ENCODE measurements around the gene UBAP1. TPM values are rescaled to one million over a fixed set of nuclear protein-coding genes. Genes with fewer than 3 reads are reported as not detected.

UBAP1 gene
- total and polyA plus RNA-seq, 5 donors from 2014 or later = 52.9 to 70.7 (median 56.6) TPM

- ATAC-seq (ENCODE audit: low read depth in 2 of 2) (peak in 1 of 2 donors; percentile 27), DNase-seq (peak in 1 of 3 donors; percentile 45)
- H3K4me3 Mint-ChIP-seq = no peak overlapping the region
- no peak overlapping the region for H3K4me3 ChIP-seq (ENCODE audit: low read depth, low read length)
- no peaks in the 10 kb centered on the region for H3K4me1 ChIP-seq (ENCODE audit: control insufficient read depth, insufficient read depth, low read length, poor library complexity, severe bottlenecking)
- H3K36me3 Mint-ChIP-seq = peaks cover 5% of the 10 kb centered on the region
- no peaks in the 10 kb centered on the region for H3K9me3 Mint-ChIP-seq
- H3K36me3 ChIP-seq (ENCODE audit: control insufficient read depth, insufficient read depth, low read length) = peaks cover 15% of the 10 kb centered on the region
- no peaks in the 10 kb centered on the region for H3K27me3 ChIP-seq (ENCODE audit: control insufficient read depth, insufficient read depth, low read length)
- H3K9me3 ChIP-seq (ENCODE audit: control insufficient read depth in 2 of 2, low read length in 2 of 2) = no peaks in the 10 kb centered on the region
- H3K27ac ChIP-seq (ENCODE audit: insufficient read depth, low read length, poor library complexity, severe bottlenecking) = no peak overlapping the region
- no peaks in the 10 kb centered on the region for H3K27me3 Mint-ChIP-seq
- H3K4me1 Mint-ChIP-seq = peaks cover 0 to 27% (median 6%) of the 10 kb centered on the region in 4 donors
- peak overlapping the region; percentile 14 to 80 (median 37) for H3K27ac Mint-ChIP-seq
These were observed 77.3 kb downstream of the UBAP1 start for GRCh38 chr9:34256104-34256503.

- peaks cover 5% of the 10 kb centered on the region for H3K36me3 ChIP-seq (ENCODE audit: control insufficient read depth, insufficient read depth, low read length)
- no peak overlapping the region for H3K4me3 ChIP-seq (ENCODE audit: low read depth, low read length)
- no peaks in the 10 kb centered on the region for H3K27me3 ChIP-seq (ENCODE audit: control insufficient read depth, insufficient read depth, low read length)
- Mint-ChIP-seq H3K27me3 (no peaks in the 10 kb centered on the region), H3K4me3 (peak overlapping the region in 2 of 4 donors; percentile 26 to 56), H3K4me1 (peaks cover 0 to 27% (median 6%) of the 10 kb centered on the region in 4 donors), H3K27ac (peak overlapping the region; percentile 74 to 80 (median 74)), H3K9me3 (no peaks in the 10 kb centered on the region), H3K36me3 (peaks cover 2% of the 10 kb centered on the region)
- no peaks in the 10 kb centered on the region for H3K4me1 ChIP-seq (ENCODE audit: control insufficient read depth, insufficient read depth, low read length, poor library complexity, severe bottlenecking)
- H3K9me3 ChIP-seq (ENCODE audit: control insufficient read depth in 2 of 2, low read length in 2 of 2) = no peaks in the 10 kb centered on the region
- ATAC-seq (ENCODE audit: low read depth in 2 of 2) (peak; percentile 51 to 54), DNase-seq (peak in 2 of 3 donors; percentile 17 to 72)
- no peak overlapping the region for H3K27ac ChIP-seq (ENCODE audit: insufficient read depth, low read length, poor library complexity, severe bottlenecking)
These were observed 78.2 kb downstream of the UBAP1 start for GRCh38 chr9:34256987-34257585.

GRCh38 chr9:34259315-34259714 is 80.5 kb downstream of the UBAP1 start:
- Mint-ChIP-seq H3K4me3 (no peak overlapping the region), H3K4me1 (peaks cover 0 to 29% (median 4%) of the 10 kb centered on the region in 4 donors), H3K36me3 (no peaks in the 10 kb centered on the region), H3K27me3 (no peaks in the 10 kb centered on the region), H3K27ac (peak overlapping the region in 1 of 3 donors; percentile 53), H3K9me3 (no peaks in the 10 kb centered on the region)
- H3K27me3 ChIP-seq (ENCODE audit: control insufficient read depth, insufficient read depth, low read length) = no peaks in the 10 kb centered on the region
- H3K36me3 ChIP-seq (ENCODE audit: control insufficient read depth, insufficient read depth, low read length) = no peaks in the 10 kb centered on the region
- no peak for DNase-seq
- no peaks in the 10 kb centered on the region for H3K9me3 ChIP-seq (ENCODE audit: control insufficient read depth in 2 of 2, low read length in 2 of 2)
- H3K27ac ChIP-seq (ENCODE audit: insufficient read depth, low read length, poor library complexity, severe bottlenecking) = no peak overlapping the region
- H3K4me1 ChIP-seq (ENCODE audit: control insufficient read depth, insufficient read depth, low read length, poor library complexity, severe bottlenecking) = no peaks in the 10 kb centered on the region
- ATAC-seq (ENCODE audit: low read depth in 2 of 2) = no peak
- no peak overlapping the region for H3K4me3 ChIP-seq (ENCODE audit: low read depth, low read length)

GRCh38 chr9:34262971-34263370 is 84.1 kb downstream of the UBAP1 start:
- H3K4me1 ChIP-seq (ENCODE audit: control insufficient read depth, insufficient read depth, low read length, poor library complexity, severe bottlenecking) = no peaks in the 10 kb centered on the region
- Mint-ChIP-seq H3K36me3 (no peaks in the 10 kb centered on the region), H3K4me3 (no peak overlapping the region), H3K27ac (peak overlapping the region in 1 of 3 donors; percentile 17), H3K27me3 (no peaks in the 10 kb centered on the region), H3K9me3 (no peaks in the 10 kb centered on the region), H3K4me1 (peaks cover 0 to 7% (median 3%) of the 10 kb centered on the region in 4 donors)
- H3K27ac ChIP-seq (ENCODE audit: insufficient read depth, low read length, poor library complexity, severe bottlenecking) = no peak overlapping the region
- H3K9me3 ChIP-seq (ENCODE audit: control insufficient read depth in 2 of 2, low read length in 2 of 2) = no peaks in the 10 kb centered on the region
- no peaks in the 10 kb centered on the region for H3K27me3 ChIP-seq (ENCODE audit: control insufficient read depth, insufficient read depth, low read length)
- H3K4me3 ChIP-seq (ENCODE audit: low read depth, low read length) = no peak overlapping the region
- no peak for ATAC-seq (ENCODE audit: low read depth in 2 of 2)
- no peak for DNase-seq
- H3K36me3 ChIP-seq (ENCODE audit: control insufficient read depth, insufficient read depth, low read length) = no peaks in the 10 kb centered on the region

GRCh38 chr9:34267660-34268059 is 88.8 kb downstream of the UBAP1 start:
- Mint-ChIP-seq H3K36me3 (no peaks in the 10 kb centered on the region), H3K27ac (no peak overlapping the region), H3K27me3 (no peaks in the 10 kb centered on the region), H3K4me1 (peaks cover 0 to 4% (median 2%) of the 10 kb centered on the region in 4 donors), H3K4me3 (no peak overlapping the region), H3K9me3 (no peaks in the 10 kb centered on the region)
- no peak for ATAC-seq (ENCODE audit: low read depth in 2 of 2)
- no peak for DNase-seq
- Histone ChIP-seq H3K9me3 (ENCODE audit: control insufficient read depth in 2 of 2, low read length in 2 of 2) (no peaks in the 10 kb centered on the region), H3K36me3 (ENCODE audit: control insufficient read depth, insufficient read depth, low read length) (no peaks in the 10 kb centered on the region), H3K27ac (ENCODE audit: insufficient read depth, low read length, poor library complexity, severe bottlenecking) (no peak overlapping the region), H3K4me1 (ENCODE audit: control insufficient read depth, insufficient read depth, low read length, poor library complexity, severe bottlenecking) (no peaks in the 10 kb centered on the region), H3K4me3 (ENCODE audit: low read depth, low read length) (no peak overlapping the region), H3K27me3 (ENCODE audit: control insufficient read depth, insufficient read depth, low read length) (no peaks in the 10 kb centered on the region)

- Histone ChIP-seq H3K9me3 (ENCODE audit: control insufficient read depth in 2 of 2, low read length in 2 of 2) (no peaks in the 10 kb centered on the region), H3K27ac (ENCODE audit: insufficient read depth, low read length, poor library complexity, severe bottlenecking) (no peak overlapping the region), H3K4me3 (ENCODE audit: low read depth, low read length) (no peak overlapping the region), H3K4me1 (ENCODE audit: control insufficient read depth, insufficient read depth, low read length, poor library complexity, severe bottlenecking) (no peaks in the 10 kb centered on the region), H3K36me3 (ENCODE audit: control insufficient read depth, insufficient read depth, low read length) (no peaks in the 10 kb centered on the region), H3K27me3 (ENCODE audit: control insufficient read depth, insufficient read depth, low read length) (no peaks in the 10 kb centered on the region)
- H3K27me3 Mint-ChIP-seq = no peaks in the 10 kb centered on the region
- ATAC-seq (ENCODE audit: low read depth in 2 of 2) = no peak
- H3K4me3 Mint-ChIP-seq = no peak overlapping the region
- H3K27ac Mint-ChIP-seq = no peak overlapping the region
- H3K4me1 Mint-ChIP-seq = peaks cover 0 to 4% (median 0%) of the 10 kb centered on the region in 4 donors
- DNase-seq = no peak
- H3K36me3 Mint-ChIP-seq = no peaks in the 10 kb centered on the region
- H3K9me3 Mint-ChIP-seq = no peaks in the 10 kb centered on the region
These were observed 92.6 kb downstream of the UBAP1 start for GRCh38 chr9:34271265-34272006.

GRCh38 chr9:34272101-34272541 is 93.3 kb downstream of the UBAP1 start:
- Histone ChIP-seq H3K4me1 (ENCODE audit: control insufficient read depth, insufficient read depth, low read length, poor library complexity, severe bottlenecking) (no peaks in the 10 kb centered on the region), H3K4me3 (ENCODE audit: low read depth, low read length) (no peak overlapping the region), H3K27ac (ENCODE audit: insufficient read depth, low read length, poor library complexity, severe bottlenecking) (no peak overlapping the region), H3K36me3 (ENCODE audit: control insufficient read depth, insufficient read depth, low read length) (no peaks in the 10 kb centered on the region), H3K27me3 (ENCODE audit: control insufficient read depth, insufficient read depth, low read length) (no peaks in the 10 kb centered on the region), H3K9me3 (ENCODE audit: control insufficient read depth in 2 of 2, low read length in 2 of 2) (no peaks in the 10 kb centered on the region)
- ATAC-seq (ENCODE audit: low read depth in 2 of 2) = no peak
- no peaks in the 10 kb centered on the region for H3K9me3 Mint-ChIP-seq
- no peak for DNase-seq
- H3K36me3 Mint-ChIP-seq = no peaks in the 10 kb centered on the region
- no peak overlapping the region for H3K27ac Mint-ChIP-seq
- peaks cover 0 to 8% (median under 1%) of the 10 kb centered on the region in 4 donors for H3K4me1 Mint-ChIP-seq
- no peaks in the 10 kb centered on the region for H3K27me3 Mint-ChIP-seq
- no peak overlapping the region for H3K4me3 Mint-ChIP-seq
